Measurements from ENCODE around the gene BCHE. TPM values are rescaled to one million over a fixed set of nuclear protein-coding genes. Genes with fewer than 3 reads are reported as not detected.

Gene BCHE
- total RNA-seq, 2 experiments from 2014 or later: not detected

DNA sequence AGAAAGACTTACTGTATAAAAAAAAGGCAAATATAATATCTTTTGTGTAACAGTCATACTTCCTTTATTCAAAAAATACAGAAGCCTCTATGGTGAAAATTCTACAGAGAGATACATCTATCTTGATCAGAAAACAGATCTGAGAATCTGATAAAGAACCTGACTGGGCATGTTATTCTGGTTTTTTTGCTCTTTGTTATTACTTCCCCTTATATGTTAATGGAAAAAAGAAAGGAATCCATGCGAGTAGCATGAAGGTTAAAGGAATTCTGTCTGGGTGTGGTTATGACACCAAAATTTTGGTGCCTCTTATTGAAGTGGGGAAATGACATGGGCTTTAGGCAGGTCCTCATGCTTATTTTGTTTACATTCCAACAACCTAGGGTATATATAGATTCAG lies 81.7 kb downstream of the BCHE start:
- CTCF ChIA-PET: no interaction called here
- H3K4me3 Mint-ChIP-seq: no peak overlapping the region
- no peak overlapping the region for H3K27ac Mint-ChIP-seq
- no peaks in the 10 kb centered on the region for H3K4me1 Mint-ChIP-seq
- POLR2A ChIA-PET: no interaction called here
- H3K36me3 Mint-ChIP-seq (ENCODE audit: low read depth): no peaks in the 10 kb centered on the region
- no peak for DNase-seq
- peaks cover 2% of the 10 kb centered on the region for H3K9me3 Mint-ChIP-seq
- no peaks in the 10 kb centered on the region for H3K27me3 Mint-ChIP-seq

DNA sequence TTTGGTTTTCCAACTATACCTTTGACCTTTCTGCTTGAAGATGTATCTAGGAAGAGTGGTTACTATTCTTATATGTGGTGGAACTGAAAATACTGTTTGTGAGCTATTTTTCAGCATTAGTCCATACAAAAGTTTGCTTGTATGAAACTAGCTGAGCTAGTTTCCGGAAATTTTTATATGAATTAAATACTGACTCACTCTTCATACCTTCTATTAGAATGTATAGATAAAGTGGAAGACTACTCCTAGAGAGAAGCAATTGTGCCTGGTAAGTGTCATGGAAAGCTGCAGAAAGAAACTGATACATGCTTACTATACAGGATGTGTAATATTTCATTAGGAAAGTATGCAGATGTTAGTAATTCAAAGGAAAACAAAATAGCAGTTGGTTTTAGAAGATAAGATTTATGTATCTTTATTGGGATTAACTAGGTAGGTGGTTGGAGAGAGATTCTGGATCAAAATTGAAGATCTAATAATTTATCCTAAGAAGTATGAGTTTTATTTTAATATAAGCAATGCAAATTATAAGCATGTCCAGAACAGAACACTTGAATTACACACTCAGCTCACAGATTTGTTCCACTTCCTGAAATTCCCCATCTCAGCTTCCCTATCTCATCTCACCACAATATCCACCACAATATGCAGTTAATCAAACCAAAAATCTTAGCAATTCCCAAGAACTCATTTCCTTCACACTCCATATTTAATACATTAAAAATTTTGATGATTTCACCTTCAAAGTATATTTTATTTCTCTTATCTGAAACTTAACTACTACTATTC lies 82.8 kb downstream of the BCHE start:
- no peak overlapping the region for H3K27ac Mint-ChIP-seq
- ChIA-PET CTCF (no interaction called here), POLR2A (no interaction called here)
- H3K36me3 Mint-ChIP-seq (ENCODE audit: low read depth): no peaks in the 10 kb centered on the region
- H3K27me3 Mint-ChIP-seq: no peaks in the 10 kb centered on the region
- peaks cover 2% of the 10 kb centered on the region for H3K9me3 Mint-ChIP-seq
- DNase-seq: no peak
- H3K4me1 Mint-ChIP-seq: no peaks in the 10 kb centered on the region
- H3K4me3 Mint-ChIP-seq: no peak overlapping the region

DNA sequence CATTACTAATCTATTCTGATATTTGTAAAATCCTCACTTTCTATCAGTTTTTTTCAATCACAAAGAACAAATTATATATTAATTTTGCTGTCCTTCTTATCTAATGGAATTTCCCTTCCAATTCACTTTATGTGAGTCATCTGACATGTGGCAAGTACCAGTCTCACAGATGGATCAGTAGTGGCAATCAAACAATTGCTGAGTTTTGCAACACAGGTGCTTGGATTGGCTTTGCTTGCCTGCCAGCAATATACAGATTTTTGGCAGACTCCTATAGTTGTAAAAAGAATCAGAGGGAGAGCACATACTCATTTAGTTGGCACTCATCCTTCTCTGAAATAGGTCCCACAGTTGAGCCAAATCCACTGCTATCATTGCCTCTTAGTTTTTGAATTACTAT lies 83.7 kb downstream of the BCHE start:
- H3K4me3 Mint-ChIP-seq: no peak overlapping the region
- H3K4me1 Mint-ChIP-seq: no peaks in the 10 kb centered on the region
- H3K36me3 Mint-ChIP-seq (ENCODE audit: low read depth): no peaks in the 10 kb centered on the region
- no peak overlapping the region for H3K27ac Mint-ChIP-seq
- H3K27me3 Mint-ChIP-seq: no peaks in the 10 kb centered on the region
- ChIA-PET POLR2A (no interaction called here), CTCF (no interaction called here)
- no peak for DNase-seq
- H3K9me3 Mint-ChIP-seq: peaks cover 2% of the 10 kb centered on the region

- no peaks in the 10 kb centered on the region for H3K36me3 Mint-ChIP-seq (ENCODE audit: low read depth)
- no peaks in the 10 kb centered on the region for H3K4me1 Mint-ChIP-seq
- ChIA-PET CTCF (no interaction called here), POLR2A (no interaction called here)
- H3K4me3 Mint-ChIP-seq: no peak overlapping the region
- no peak overlapping the region for H3K27ac Mint-ChIP-seq
- peaks cover 2% of the 10 kb centered on the region for H3K9me3 Mint-ChIP-seq
- no peak for DNase-seq
- no peaks in the 10 kb centered on the region for H3K27me3 Mint-ChIP-seq
Measured at GRCh38 chr3:165751637-165752036, 85.6 kb downstream of the BCHE start.

GRCh38 chr3:165749821-165750220 lies 87.4 kb downstream of the BCHE start:
- no peaks in the 10 kb centered on the region for H3K9me3 Mint-ChIP-seq
- H3K4me1 Mint-ChIP-seq: no peaks in the 10 kb centered on the region
- H3K36me3 Mint-ChIP-seq (ENCODE audit: low read depth): no peaks in the 10 kb centered on the region
- no peak for DNase-seq
- H3K27ac Mint-ChIP-seq: no peak overlapping the region
- H3K4me3 Mint-ChIP-seq: no peak overlapping the region
- ChIA-PET POLR2A (no interaction called here), CTCF (no interaction called here)
- H3K27me3 Mint-ChIP-seq: no peaks in the 10 kb centered on the region

DNA sequence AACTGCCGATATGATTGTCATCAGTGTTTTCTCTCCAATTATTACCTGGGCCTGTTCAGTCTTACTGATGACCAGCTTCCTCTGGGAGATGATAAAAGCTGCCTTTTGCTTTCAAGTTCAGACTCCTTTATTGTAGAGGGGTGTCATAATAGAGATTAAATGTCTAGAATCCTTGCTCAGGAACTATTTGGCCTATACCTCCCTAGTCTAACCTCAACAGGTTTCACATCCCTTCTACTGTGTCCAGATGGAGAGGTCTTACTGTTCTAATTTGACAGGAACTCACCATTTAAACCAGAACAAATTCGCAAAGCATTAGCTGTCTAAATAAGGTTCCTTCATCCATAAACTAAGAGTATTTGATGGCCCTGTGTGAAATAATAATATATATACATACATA lies 88.0 kb downstream of the BCHE start:
- Mint-ChIP-seq H3K27me3 (no peaks in the 10 kb centered on the region), H3K36me3 (ENCODE audit: low read depth) (no peaks in the 10 kb centered on the region), H3K4me1 (no peaks in the 10 kb centered on the region), H3K9me3 (peaks cover 3% of the 10 kb centered on the region), H3K27ac (no peak overlapping the region), H3K4me3 (no peak overlapping the region)
- CTCF ChIA-PET: no interaction called here
- POLR2A ChIA-PET: no interaction called here
- no peak for DNase-seq

DNA sequence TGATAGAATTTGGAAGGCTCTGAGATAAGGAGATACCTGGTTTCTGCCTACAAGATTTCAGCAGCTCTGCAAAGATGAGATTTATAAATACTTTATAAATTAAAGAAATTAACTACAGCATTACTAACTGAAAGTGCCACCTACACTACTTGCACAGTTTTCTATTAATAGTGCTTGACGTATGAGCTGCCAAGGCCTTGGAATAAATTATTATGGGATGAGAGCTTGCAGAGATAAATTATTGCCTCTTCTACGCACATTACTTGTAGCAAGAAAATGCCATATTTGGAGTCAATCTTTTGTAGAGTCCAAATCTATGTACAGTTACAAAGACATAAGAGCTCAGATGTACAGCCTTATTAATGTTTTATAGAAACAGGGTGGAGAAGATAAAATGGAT lies 89.1 kb downstream of the BCHE start:
- Mint-ChIP-seq H3K27ac (no peak overlapping the region), H3K36me3 (ENCODE audit: low read depth) (no peaks in the 10 kb centered on the region), H3K4me1 (no peaks in the 10 kb centered on the region), H3K27me3 (no peaks in the 10 kb centered on the region), H3K9me3 (peaks cover 3% of the 10 kb centered on the region), H3K4me3 (no peak overlapping the region)
- DNase-seq: no peak
- CTCF ChIA-PET: no interaction called here
- POLR2A ChIA-PET: no interaction called here

DNA sequence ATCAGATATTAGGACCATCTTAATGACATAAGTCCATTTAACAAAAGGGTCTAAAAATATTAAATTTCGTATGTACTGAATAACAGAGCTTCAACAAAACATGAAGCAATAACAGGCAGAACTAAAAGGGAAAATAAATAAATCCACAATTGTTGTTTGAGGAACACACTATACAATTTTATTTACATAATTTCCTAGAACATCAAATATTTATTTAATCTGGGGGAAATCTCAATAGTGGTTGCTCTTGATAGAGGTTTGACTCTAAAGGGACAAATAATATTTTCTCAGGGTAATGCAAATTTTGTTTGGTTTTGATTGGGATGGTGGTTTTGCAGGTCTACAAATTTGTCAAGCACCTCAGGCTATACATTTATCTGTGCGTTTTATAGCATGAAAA lies 90.3 kb downstream of the BCHE start:
- H3K4me1 Mint-ChIP-seq: no peaks in the 10 kb centered on the region
- CTCF ChIA-PET: no interaction called here
- H3K9me3 Mint-ChIP-seq: peaks cover 3% of the 10 kb centered on the region
- POLR2A ChIA-PET: no interaction called here
- H3K4me3 Mint-ChIP-seq: no peak overlapping the region
- no peak overlapping the region for H3K27ac Mint-ChIP-seq
- H3K27me3 Mint-ChIP-seq: no peaks in the 10 kb centered on the region
- no peaks in the 10 kb centered on the region for H3K36me3 Mint-ChIP-seq (ENCODE audit: low read depth)
- DNase-seq: no peak

DNA sequence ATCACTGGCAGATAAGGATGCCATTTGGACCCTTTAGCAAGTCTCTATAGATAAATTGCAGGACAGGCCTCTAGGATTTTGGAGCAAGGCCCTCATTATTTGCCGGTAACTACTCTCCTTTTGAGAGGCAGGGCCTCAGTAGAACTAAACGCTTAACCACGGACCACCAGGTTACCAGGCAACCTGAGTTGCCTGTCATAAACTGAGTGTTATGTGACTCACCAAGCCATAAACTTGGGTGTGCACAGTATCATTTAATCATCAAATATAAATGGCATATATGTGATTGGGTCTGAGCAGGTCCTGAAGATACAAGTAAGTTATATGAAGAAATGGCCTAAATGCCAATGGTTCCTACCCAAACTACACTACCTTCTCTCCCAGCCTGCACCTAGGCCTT lies 93.2 kb downstream of the BCHE start:
- H3K9me3 Mint-ChIP-seq: peaks cover 3% of the 10 kb centered on the region
- no peak for DNase-seq
- ChIA-PET POLR2A (no interaction called here), CTCF (no interaction called here)
- no peak overlapping the region for H3K4me3 Mint-ChIP-seq
- H3K36me3 Mint-ChIP-seq (ENCODE audit: low read depth): no peaks in the 10 kb centered on the region
- no peaks in the 10 kb centered on the region for H3K27me3 Mint-ChIP-seq
- no peak overlapping the region for H3K27ac Mint-ChIP-seq
- H3K4me1 Mint-ChIP-seq: no peaks in the 10 kb centered on the region

DNA sequence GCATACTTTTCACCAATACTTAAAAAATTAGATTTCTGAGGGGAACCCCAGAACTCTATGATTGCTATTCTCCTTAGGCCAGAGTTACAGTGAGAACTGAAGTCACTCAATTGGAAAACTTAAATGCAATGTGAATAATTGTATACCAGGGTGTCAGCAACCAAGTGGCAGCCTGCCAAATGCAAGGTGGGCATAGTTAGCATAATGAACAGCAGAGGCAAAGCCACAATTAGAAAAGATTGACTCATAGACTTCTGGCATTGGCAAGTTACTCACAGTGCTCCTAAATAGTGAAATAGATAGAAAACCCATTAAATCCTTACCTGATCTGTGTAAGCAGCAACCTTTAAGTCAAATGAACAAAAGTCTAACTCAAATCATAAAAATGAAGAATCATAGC lies 94.9 kb downstream of the BCHE start:
- H3K9me3 Mint-ChIP-seq: peaks cover 3% of the 10 kb centered on the region
- H3K36me3 Mint-ChIP-seq (ENCODE audit: low read depth): no peaks in the 10 kb centered on the region
- H3K27ac Mint-ChIP-seq: no peak overlapping the region
- POLR2A ChIA-PET: no interaction called here
- no peaks in the 10 kb centered on the region for H3K27me3 Mint-ChIP-seq
- CTCF ChIA-PET: no interaction called here
- H3K4me1 Mint-ChIP-seq: no peaks in the 10 kb centered on the region
- no peak overlapping the region for H3K4me3 Mint-ChIP-seq
- DNase-seq: no peak

- H3K36me3 Mint-ChIP-seq (ENCODE audit: low read depth): no peaks in the 10 kb centered on the region
- no peaks in the 10 kb centered on the region for H3K4me1 Mint-ChIP-seq
- no peaks in the 10 kb centered on the region for H3K27me3 Mint-ChIP-seq
- no peak overlapping the region for H3K27ac Mint-ChIP-seq
- no peak for DNase-seq
- H3K9me3 Mint-ChIP-seq: peaks cover 1% of the 10 kb centered on the region
- ChIA-PET CTCF (no interaction called here), POLR2A (no interaction called here)
- no peak overlapping the region for H3K4me3 Mint-ChIP-seq
Measured at GRCh38 chr3:165729756-165730155, 107.5 kb downstream of the BCHE start.

GRCh38 chr3:165728924-165729323 lies 108.3 kb downstream of the BCHE start:
- no peaks in the 10 kb centered on the region for H3K4me1 Mint-ChIP-seq
- H3K27me3 Mint-ChIP-seq: no peaks in the 10 kb centered on the region
- H3K9me3 Mint-ChIP-seq: peaks cover 4% of the 10 kb centered on the region
- ChIA-PET POLR2A (no interaction called here), CTCF (no interaction called here)
- H3K36me3 Mint-ChIP-seq (ENCODE audit: low read depth): no peaks in the 10 kb centered on the region
- H3K4me3 Mint-ChIP-seq: no peak overlapping the region
- DNase-seq: no peak
- H3K27ac Mint-ChIP-seq: no peak overlapping the region

GRCh38 chr3:165725296-165725695 lies 111.9 kb downstream of the BCHE start:
- DNase-seq: no peak
- Mint-ChIP-seq H3K27me3 (no peaks in the 10 kb centered on the region), H3K9me3 (peaks cover 6% of the 10 kb centered on the region), H3K4me3 (no peak overlapping the region), H3K4me1 (no peaks in the 10 kb centered on the region), H3K27ac (no peak overlapping the region), H3K36me3 (ENCODE audit: low read depth) (no peaks in the 10 kb centered on the region)
- ChIA-PET POLR2A (no interaction called here), CTCF (no interaction called here)

Data from activated CD4-positive, alpha-beta T cell treated with anti-CD3 and anti-CD28 coated beads, Interleukin-2, amount 10 ng/mL, durations not matched to agents 7 days and 5 days (primary cell).